CD8-positive, alpha-beta memory T cell (primary cell): Measurements from ENCODE around the gene MYH10. TPM values are rescaled to one million over a fixed set of nuclear protein-coding genes. Genes with fewer than 3 reads are reported as not detected.
A peak's percentile ranks its signal among the peaks of the same experiment; 100 is the strongest.

ENCODE experiments used
- CTCF ChIA-PET: fragments of 350-600 bp; sonication (Branson Sonifier 250); formaldehyde crosslinking; loops from one replicate; lab custom pipeline; 2021; ENCODE audit warnings: antibody characterized with exemption; lab: Charles Lee
- POLR2A ChIA-PET: fragments of 350-600 bp; sonication (Branson Sonifier 250); formaldehyde crosslinking; loops from one replicate; lab custom pipeline; 2021; ENCODE audit warnings: antibody characterized with exemption; lab: Charles Lee
- DNase-seq, 5 donors: peaks; one replicate each; pipeline versions ENCODE4 v3.0.0 to v3.0.0-alpha.2; 2020 to 2022; ENCODE audit warnings: mixed read lengths in 1 of 5
- H3K27ac ChIP-seq: one replicate; pipeline ENCODE4 v1.7.0; 2013; ENCODE audit warnings: low read depth, mild to moderate bottlenecking, low read length, moderate library complexity
- H3K27me3 ChIP-seq: 2 replicates; pipeline ENCODE4 v1.7.0; 2013; ENCODE audit warnings: low read length, mild to moderate bottlenecking; ENCODE audit not compliant: insufficient read depth, poor library complexity, severe bottlenecking
- H3K36me3 ChIP-seq: 2 replicates; pipeline ENCODE4 v1.7.0; 2013; ENCODE audit warnings: mild to moderate bottlenecking, low read length, moderate library complexity; ENCODE audit not compliant: insufficient read depth
- H3K4me1 ChIP-seq: 2 replicates; pipeline ENCODE4 v1.7.0; 2013; ENCODE audit warnings: mild to moderate bottlenecking, low read length, moderate library complexity; ENCODE audit not compliant: insufficient read depth
- H3K4me3 ChIP-seq: 2 replicates; pipeline ENCODE4 v1.7.0; 2013; ENCODE audit warnings: mild to moderate bottlenecking, low read length
- H3K9me3 ChIP-seq: 2 replicates; pipeline ENCODE4 v1.7.0; 2013; ENCODE audit warnings: mild to moderate bottlenecking, low read length
- H3K27ac Mint-ChIP-seq, 8 donors: one replicate each; pipeline ENCODE4 v1.8.0; 2020 to 2021; ENCODE audit warnings: mixed read lengths in 8 of 8, mild to moderate bottlenecking in 6 of 8, inconsistent platforms in 3 of 8, moderate library complexity in 3 of 8
- H3K27me3 Mint-ChIP-seq, 2 donors: one replicate each; pipeline ENCODE4 v1.8.0; 2020 to 2021; ENCODE audit warnings: mixed read lengths in 2 of 2, mild to moderate bottlenecking in 1 of 2, moderate library complexity in 1 of 2
- H3K36me3 Mint-ChIP-seq, 3 donors: one replicate each; pipeline ENCODE4 v1.8.0; 2020 to 2021; ENCODE audit warnings: mixed read lengths in 3 of 3, inconsistent platforms in 1 of 3, mild to moderate bottlenecking in 1 of 3
- H3K4me1 Mint-ChIP-seq, 3 donors: one replicate each; pipeline ENCODE4 v1.8.0; 2020 to 2021; ENCODE audit warnings: mixed read lengths in 3 of 3, inconsistent platforms in 1 of 3, mild to moderate bottlenecking in 1 of 3
- H3K4me3 Mint-ChIP-seq, 7 donors: one replicate each; pipeline ENCODE4 v1.8.0; 2020 to 2021; ENCODE audit warnings: mixed read lengths in 7 of 7, mild to moderate bottlenecking in 6 of 7, moderate library complexity in 4 of 7, inconsistent platforms in 2 of 7
- H3K9me3 Mint-ChIP-seq, 5 donors: one replicate each; pipeline ENCODE4 v1.8.0; 2020 to 2022; ENCODE audit warnings: mixed read lengths in 5 of 5, mild to moderate bottlenecking in 3 of 5, moderate library complexity in 2 of 5, inconsistent platforms in 1 of 5
- polyA plus RNA-seq: library from polyadenylated mRNA; unstranded; fragments of 300-500 nt; fragmentation: Illumina TruSeq; gene quantifications from one replicate; pipeline ENCODE4 v1.2.3, GENCODE V29; 2021
- total RNA-seq, 2 experiments: library from RNA; stranded (reverse); gene quantifications; one replicate each; pipeline ENCODE4 v1.2.3, GENCODE V29; 2021

The MYH10 gene
- total and polyA plus RNA-seq, 3 experiments from 2014 or later: 2.4 to 7.5 (median 6.7) TPM

GRCh38 chr17:8443756-8444155, 186.8 kb downstream of the MYH10 start:
- peaks cover 26% of the 10 kb centered on the region for H3K36me3 ChIP-seq
- ChIA-PET POLR2A (no interaction called here), CTCF (no interaction called here)
- Mint-ChIP-seq H3K9me3 (no peaks in the 10 kb centered on the region), H3K4me3 (no peak overlapping the region), H3K27ac (peak overlapping the region in 2 of 8 donors; percentile 7 to 61), H3K27me3 (no peaks in the 10 kb centered on the region), H3K4me1 (peaks cover 44 to 71% (median 63%) of the 10 kb centered on the region in 3 donors), H3K36me3 (peaks cover 0 to 76% (median 20%) of the 10 kb centered on the region in 3 donors)
- H3K4me3 ChIP-seq: no peak overlapping the region
- no peaks in the 10 kb centered on the region for H3K9me3 ChIP-seq
- no peak overlapping the region for H3K27ac ChIP-seq
- no peak for DNase-seq
- H3K27me3 ChIP-seq: no peaks in the 10 kb centered on the region
- peaks cover 43% of the 10 kb centered on the region for H3K4me1 ChIP-seq

- no peak for DNase-seq
- H3K4me3 ChIP-seq: no peak overlapping the region
- H3K36me3 Mint-ChIP-seq: peaks cover 0 to 69% (median 15%) of the 10 kb centered on the region in 3 donors
- peaks cover 55% of the 10 kb centered on the region for H3K4me1 ChIP-seq
- ChIA-PET CTCF (no interaction called here), POLR2A (no interaction called here)
- no peaks in the 10 kb centered on the region for H3K27me3 ChIP-seq
- peak overlapping the region in 4 of 8 donors; percentile 31 to 88 (median 76) for H3K27ac Mint-ChIP-seq
- no peaks in the 10 kb centered on the region for H3K27me3 Mint-ChIP-seq
- no peaks in the 10 kb centered on the region for H3K9me3 Mint-ChIP-seq
- H3K36me3 ChIP-seq: peaks cover 25% of the 10 kb centered on the region
- no peaks in the 10 kb centered on the region for H3K9me3 ChIP-seq
- H3K4me3 Mint-ChIP-seq: peak overlapping the region in 1 of 7 donors; percentile 29
- H3K4me1 Mint-ChIP-seq: peaks cover 51 to 83% (median 77%) of the 10 kb centered on the region in 3 donors
- H3K27ac ChIP-seq: no peak overlapping the region
Measured at GRCh38 chr17:8442310-8442709, 188.2 kb downstream of the MYH10 start.

- H3K27ac ChIP-seq: no peak overlapping the region
- DNase-seq: no peak
- H3K27me3 ChIP-seq: no peaks in the 10 kb centered on the region
- H3K36me3 ChIP-seq: peaks cover 19% of the 10 kb centered on the region
- no peak overlapping the region for H3K4me3 ChIP-seq
- Mint-ChIP-seq H3K4me3 (peak overlapping the region in 2 of 7 donors; percentile 10 to 29), H3K27ac (peak overlapping the region in 7 of 8 donors; percentile 1 to 88 (median 67)), H3K36me3 (peaks cover 0 to 64% (median 15%) of the 10 kb centered on the region in 3 donors), H3K9me3 (no peaks in the 10 kb centered on the region), H3K4me1 (peaks cover 56 to 83% (median 81%) of the 10 kb centered on the region in 3 donors), H3K27me3 (no peaks in the 10 kb centered on the region)
- ChIA-PET CTCF (no interaction called here), POLR2A (no interaction called here)
- H3K9me3 ChIP-seq: no peaks in the 10 kb centered on the region
- peaks cover 61% of the 10 kb centered on the region for H3K4me1 ChIP-seq
Measured at GRCh38 chr17:8441690-8442089, 188.8 kb downstream of the MYH10 start.

- POLR2A ChIA-PET: no interaction called here
Measured at GRCh38 chr17:8439681-8440080, 190.8 kb downstream of the MYH10 start.

GRCh38 chr17:8438441-8438840, 192.1 kb downstream of the MYH10 start:
- Histone ChIP-seq H3K9me3 (no peaks in the 10 kb centered on the region), H3K36me3 (no peaks in the 10 kb centered on the region), H3K27me3 (no peaks in the 10 kb centered on the region), H3K27ac (no peak overlapping the region), H3K4me3 (no peak overlapping the region), H3K4me1 (peaks cover 53% of the 10 kb centered on the region)
- H3K27me3 Mint-ChIP-seq: no peaks in the 10 kb centered on the region
- H3K27ac Mint-ChIP-seq: peak overlapping the region; percentile 19 to 91 (median 84)
- ChIA-PET POLR2A (interaction anchor here (0.8 kb wide), 1 partner anchor 26 kb away, joined by 3 read pairs; no protein-coding TSS in a partner anchor), CTCF (no interaction called here)
- H3K4me1 Mint-ChIP-seq: peaks cover 50 to 73% (median 66%) of the 10 kb centered on the region in 3 donors
- no peaks in the 10 kb centered on the region for H3K9me3 Mint-ChIP-seq
- peak in 4 of 5 donors; percentile 10 to 47 (median 24) for DNase-seq
- peaks cover 0 to 44% (median 8%) of the 10 kb centered on the region in 3 donors for H3K36me3 Mint-ChIP-seq
- peak overlapping the region in 5 of 7 donors; percentile 15 to 73 (median 68) for H3K4me3 Mint-ChIP-seq

More at GRCh38 chr17:8439681-8440080, 190.8 kb downstream of the MYH10 start:
- no peak overlapping the region for H3K27ac ChIP-seq
- H3K9me3 ChIP-seq: no peaks in the 10 kb centered on the region
- H3K36me3 Mint-ChIP-seq: peaks cover 0 to 57% (median 10%) of the 10 kb centered on the region in 3 donors
- peaks cover 10% of the 10 kb centered on the region for H3K36me3 ChIP-seq
- H3K27ac Mint-ChIP-seq: peak overlapping the region in 5 of 8 donors; percentile 17 to 90 (median 68)
- CTCF ChIA-PET: no interaction called here
- H3K27me3 ChIP-seq: no peaks in the 10 kb centered on the region
- H3K4me3 ChIP-seq: no peak overlapping the region
- H3K4me3 Mint-ChIP-seq: peak overlapping the region in 4 of 7 donors; percentile 12 to 67 (median 32)
- H3K4me1 ChIP-seq: peaks cover 62% of the 10 kb centered on the region
- peaks cover 61 to 85% (median 79%) of the 10 kb centered on the region in 3 donors for H3K4me1 Mint-ChIP-seq
- DNase-seq: no peak
- no peaks in the 10 kb centered on the region for H3K27me3 Mint-ChIP-seq
- no peaks in the 10 kb centered on the region for H3K9me3 Mint-ChIP-seq

GRCh38 chr17:8436844-8437171, 193.7 kb downstream of the MYH10 start:
- peak overlapping the region; percentile 92 to 99 (median 97) for H3K4me3 Mint-ChIP-seq
- ChIA-PET CTCF (interaction anchor here (0.8 to 1.4 kb wide), 4 partner anchors 44 to 310 kb away, joined by 3 to 4 read pairs (median 4); no protein-coding TSS in a partner anchor), POLR2A (interaction anchor here (1.1 to 2.3 kb wide), 3 partner anchors 40 to 309 kb away, joined by 3 to 9 read pairs (median 4); no protein-coding TSS in a partner anchor)
- DNase-seq: no peak
- peaks cover 41% of the 10 kb centered on the region for H3K4me1 ChIP-seq
- peak overlapping the region; percentile 82 for H3K4me3 ChIP-seq
- no peaks in the 10 kb centered on the region for H3K27me3 Mint-ChIP-seq
- no peaks in the 10 kb centered on the region for H3K9me3 Mint-ChIP-seq
- H3K36me3 ChIP-seq: no peaks in the 10 kb centered on the region
- H3K4me1 Mint-ChIP-seq: peaks cover 38 to 59% (median 53%) of the 10 kb centered on the region in 3 donors
- H3K27ac Mint-ChIP-seq: peak overlapping the region; percentile 96 to 100 (median 99)
- H3K9me3 ChIP-seq: no peaks in the 10 kb centered on the region
- peak overlapping the region; percentile 98 for H3K27ac ChIP-seq
- H3K27me3 ChIP-seq: no peaks in the 10 kb centered on the region
- peaks cover 0 to 36% (median under 1%) of the 10 kb centered on the region in 3 donors for H3K36me3 Mint-ChIP-seq

- peak overlapping the region; percentile 96 to 100 (median 99) for H3K27ac Mint-ChIP-seq
- peaks cover 34 to 54% (median 48%) of the 10 kb centered on the region in 3 donors for H3K4me1 Mint-ChIP-seq
- peak overlapping the region; percentile 82 for H3K4me3 ChIP-seq
- no peaks in the 10 kb centered on the region for H3K9me3 Mint-ChIP-seq
- H3K4me3 Mint-ChIP-seq: peak overlapping the region; percentile 92 to 99 (median 97)
- ChIA-PET CTCF (interaction anchor here (0.8 to 1.6 kb wide), 8 partner anchors 26 to 310 kb away, joined by 3 to 8 read pairs (median 4); no protein-coding TSS in a partner anchor), POLR2A (interaction anchor here (1.0 to 2.3 kb wide), 5 partner anchors 40 to 310 kb away, joined by 3 to 11 read pairs (median 6); partner anchors contain the start of gene RPL26)
- DNase-seq: peak; percentile 51 to 77 (median 65)
- H3K36me3 ChIP-seq: no peaks in the 10 kb centered on the region
- no peaks in the 10 kb centered on the region for H3K27me3 Mint-ChIP-seq
- H3K36me3 Mint-ChIP-seq: peaks cover 0 to 36% (median 0%) of the 10 kb centered on the region in 3 donors
- H3K27ac ChIP-seq: peak overlapping the region; percentile 98
- peaks cover 36% of the 10 kb centered on the region for H3K4me1 ChIP-seq
- no peaks in the 10 kb centered on the region for H3K27me3 ChIP-seq
- H3K9me3 ChIP-seq: no peaks in the 10 kb centered on the region
Measured at GRCh38 chr17:8436169-8436843, 194.2 kb downstream of the MYH10 start.
